IPS-15b (cell line): Measurements from ENCODE around the gene HSPA8.
"Not testable (repeated sequence)": the region's sequence is repeated elsewhere in the genome, so short reads cannot be mapped to it uniquely, and the experiment has no call there.

Experiments
- H3K27me3 ChIP-seq: one replicate; pipeline ENCODE4 v1.6.1; 2013; ENCODE audit warnings: low read length; ENCODE audit not compliant: control insufficient read depth, insufficient read depth
- H3K36me3 ChIP-seq: one replicate; pipeline ENCODE4 v1.6.1; 2013; ENCODE audit warnings: low read length; ENCODE audit not compliant: control insufficient read depth, insufficient read depth
- H3K4me1 ChIP-seq: one replicate; pipeline ENCODE4 v1.6.1; 2013; ENCODE audit warnings: mild to moderate bottlenecking, low read length; ENCODE audit not compliant: control insufficient read depth, insufficient read depth
- H3K4me3 ChIP-seq: one replicate; pipeline ENCODE4 v1.5.1; 2013; ENCODE audit warnings: low read depth, low read length
- H3K9ac ChIP-seq: one replicate; pipeline ENCODE4 v1.6.1; 2013; ENCODE audit warnings: low read depth, mild to moderate bottlenecking, low read length
- H3K9me3 ChIP-seq: one replicate; pipeline ENCODE4 v1.6.1; 2013; ENCODE audit warnings: mild to moderate bottlenecking, low read length; ENCODE audit not compliant: control insufficient read depth, insufficient read depth

HSPA8 gene

GRCh38 chr11:123061403-123062157 is at the start of gene HSPA8:
TSS of gene HSPA8 (minus strand) at chr11:123062136. CDS start at chr11:123061324, 812 bp downstream.
- H3K9me3 ChIP-seq = no peaks in the 10 kb centered on the region
- peaks cover 44% of the 10 kb centered on the region for H3K36me3 ChIP-seq
- H3K4me3 ChIP-seq = peak within 1 kb of the TSS; percentile 91
- H3K9ac ChIP-seq = peak within 1 kb of the TSS; percentile 100
- H3K4me1 ChIP-seq = peaks cover 2% of the 10 kb centered on the region
- H3K27me3 ChIP-seq = no peaks in the 10 kb centered on the region

DNA sequence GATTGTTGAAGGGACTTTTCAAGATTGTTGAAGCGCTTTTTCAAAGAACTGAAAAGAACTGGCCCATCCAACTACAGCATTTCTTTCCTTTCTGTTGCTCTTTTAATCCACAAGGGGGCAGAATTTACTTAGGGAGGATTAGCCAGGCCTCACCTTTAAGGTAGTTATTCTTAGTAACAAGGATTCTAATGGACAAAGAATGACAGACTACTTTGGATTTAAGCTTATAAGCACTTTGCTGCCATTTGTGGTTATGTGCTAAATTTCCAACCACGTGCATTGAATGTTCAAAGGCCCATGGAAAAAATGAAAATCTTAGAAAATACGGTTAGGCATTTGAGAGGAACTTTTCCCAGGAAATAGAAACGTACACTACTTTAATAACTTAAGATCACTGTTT is 49.5 kb upstream of the HSPA8 start:
- Histone ChIP-seq H3K9me3 (no peaks in the 10 kb centered on the region), H3K27me3 (no peaks in the 10 kb centered on the region), H3K4me1 (no peaks in the 10 kb centered on the region), H3K9ac (no peak overlapping the region), H3K4me3 (no peak overlapping the region), H3K36me3 (no peaks in the 10 kb centered on the region)

GRCh38 chr11:123110397-123110796 is 48.5 kb upstream of the HSPA8 start:
- Histone ChIP-seq H3K4me3 (no peak overlapping the region), H3K9ac (no peak overlapping the region), H3K4me1 (no peaks in the 10 kb centered on the region), H3K27me3 (no peaks in the 10 kb centered on the region), H3K9me3 (no peaks in the 10 kb centered on the region), H3K36me3 (no peaks in the 10 kb centered on the region)

GRCh38 chr11:123107945-123108495 is 46.1 kb upstream of the HSPA8 start:
- Histone ChIP-seq H3K4me3 (no peak overlapping the region), H3K4me1 (no peaks in the 10 kb centered on the region), H3K27me3 (no peaks in the 10 kb centered on the region), H3K9ac (no peak overlapping the region), H3K36me3 (no peaks in the 10 kb centered on the region), H3K9me3 (no peaks in the 10 kb centered on the region)

DNA sequence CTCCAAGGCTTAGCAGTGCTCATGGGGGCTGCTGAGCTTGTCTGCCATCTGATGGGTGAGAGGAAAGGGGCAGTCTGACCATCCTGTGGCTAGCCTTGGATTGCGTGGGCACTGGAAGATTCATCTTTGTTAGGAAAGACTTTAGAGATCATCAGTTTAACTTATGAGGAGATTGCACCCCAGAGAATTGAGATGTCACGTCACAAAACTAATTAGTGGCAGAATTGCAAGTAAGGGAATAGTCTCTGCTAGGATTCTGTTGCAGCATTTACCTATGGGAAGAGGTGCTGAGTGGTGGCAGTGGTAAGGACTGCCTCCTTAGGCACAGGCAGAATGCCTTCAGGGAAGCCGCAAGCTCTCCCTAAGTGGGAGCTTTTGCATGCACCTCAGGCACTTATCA is 42.8 kb upstream of the HSPA8 start:
- H3K9me3 ChIP-seq = no peaks in the 10 kb centered on the region
- H3K36me3 ChIP-seq = no peaks in the 10 kb centered on the region
- no peak overlapping the region for H3K4me3 ChIP-seq
- no peaks in the 10 kb centered on the region for H3K27me3 ChIP-seq
- no peak overlapping the region for H3K9ac ChIP-seq
- H3K4me1 ChIP-seq = no peaks in the 10 kb centered on the region

DNA sequence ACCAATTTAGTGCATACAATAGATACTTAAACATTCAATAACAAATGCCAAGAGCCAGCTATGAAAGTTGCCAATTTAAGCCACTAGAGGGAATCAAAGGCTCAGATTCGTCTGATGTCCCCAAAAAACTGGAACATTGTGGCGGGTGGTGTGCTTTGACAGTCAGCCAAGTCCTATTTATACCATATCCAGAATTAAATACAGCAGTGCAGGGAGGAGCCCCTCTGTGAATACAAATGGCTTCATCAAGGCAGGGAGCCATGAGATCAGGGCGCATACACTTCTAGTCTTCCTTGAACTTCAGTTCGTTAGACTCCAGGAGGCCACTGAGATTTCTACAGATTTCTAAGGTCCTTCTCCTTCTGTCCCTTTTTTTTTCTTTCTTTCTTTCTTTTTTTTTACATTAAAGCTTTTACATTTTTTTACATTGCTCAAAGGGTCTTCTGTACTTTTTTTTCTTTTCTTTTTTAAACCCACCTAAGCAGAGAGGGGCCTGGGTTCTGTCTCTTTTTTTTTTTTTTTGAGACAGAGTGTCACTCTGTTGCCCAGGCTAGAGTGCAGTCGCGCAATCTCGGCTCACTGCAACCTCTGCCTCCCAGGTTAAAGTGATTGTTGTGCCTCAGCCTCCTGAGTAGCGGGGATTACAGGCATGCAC is 41.5 kb upstream of the HSPA8 start:
- no peaks in the 10 kb centered on the region for H3K27me3 ChIP-seq
- H3K9me3 ChIP-seq = no peaks in the 10 kb centered on the region
- H3K36me3 ChIP-seq = no peaks in the 10 kb centered on the region
- no peaks in the 10 kb centered on the region for H3K4me1 ChIP-seq
- H3K9ac ChIP-seq = no peak overlapping the region
- no peak overlapping the region for H3K4me3 ChIP-seq

GRCh38 chr11:123100379-123101085 is 38.6 kb upstream of the HSPA8 start:
- H3K27me3 ChIP-seq = no peaks in the 10 kb centered on the region
- H3K4me1 ChIP-seq = no peaks in the 10 kb centered on the region
- H3K9ac ChIP-seq = no peak overlapping the region
- no peaks in the 10 kb centered on the region for H3K36me3 ChIP-seq
- H3K4me3 ChIP-seq = no peak overlapping the region
- H3K9me3 ChIP-seq = no peaks in the 10 kb centered on the region

- H3K4me3 ChIP-seq = no peak overlapping the region
- no peaks in the 10 kb centered on the region for H3K9me3 ChIP-seq
- no peaks in the 10 kb centered on the region for H3K4me1 ChIP-seq
- no peaks in the 10 kb centered on the region for H3K36me3 ChIP-seq
- H3K27me3 ChIP-seq = no peaks in the 10 kb centered on the region
- no peak overlapping the region for H3K9ac ChIP-seq
Measured at GRCh38 chr11:123098990-123099389, 37.1 kb upstream of the HSPA8 start.

DNA sequence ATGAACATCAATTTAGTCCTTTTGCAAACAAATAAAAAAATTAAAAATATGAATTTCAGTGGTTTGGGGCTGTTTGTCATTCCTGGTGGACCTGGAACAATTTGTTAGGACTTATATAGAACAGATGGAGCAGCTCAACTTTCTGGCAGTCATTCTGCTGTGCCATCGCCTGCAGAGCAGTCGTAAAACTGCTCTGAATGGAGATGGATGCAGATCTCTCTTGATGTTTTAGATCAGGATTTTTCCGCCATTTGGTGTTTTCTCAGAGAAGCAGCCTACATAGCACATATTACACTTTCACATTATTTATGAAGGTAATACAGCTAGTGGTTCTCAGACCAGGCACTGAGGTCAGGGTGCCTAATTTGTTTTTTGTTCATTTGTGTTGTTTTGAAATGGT is 31.8 kb upstream of the HSPA8 start:
- no peaks in the 10 kb centered on the region for H3K4me1 ChIP-seq
- no peak overlapping the region for H3K9ac ChIP-seq
- H3K27me3 ChIP-seq = no peaks in the 10 kb centered on the region
- no peaks in the 10 kb centered on the region for H3K9me3 ChIP-seq
- no peaks in the 10 kb centered on the region for H3K36me3 ChIP-seq
- no peak overlapping the region for H3K4me3 ChIP-seq

DNA sequence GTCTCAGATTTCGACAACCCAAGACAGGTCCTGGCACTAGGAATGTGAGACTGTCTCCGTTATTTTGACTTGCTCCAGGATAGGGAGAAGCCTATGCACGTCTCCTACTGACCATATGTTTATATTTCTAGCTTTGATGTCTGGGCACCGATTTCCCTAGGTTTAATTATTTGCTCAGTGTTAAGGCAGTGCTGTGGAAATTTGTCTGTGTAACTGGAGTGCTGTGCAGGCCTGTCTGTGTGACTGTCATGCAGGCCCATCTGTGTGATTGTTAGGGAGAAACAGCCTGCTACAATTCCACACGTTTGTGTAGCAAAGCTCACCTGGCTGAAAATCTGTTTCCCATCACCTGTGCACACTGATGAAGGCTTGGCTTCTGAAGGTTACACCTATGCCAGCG is 29.6 kb upstream of the HSPA8 start:
- Histone ChIP-seq H3K9ac (no peak overlapping the region), H3K4me1 (no peaks in the 10 kb centered on the region), H3K36me3 (no peaks in the 10 kb centered on the region), H3K4me3 (no peak overlapping the region), H3K9me3 (no peaks in the 10 kb centered on the region), H3K27me3 (no peaks in the 10 kb centered on the region)

GRCh38 chr11:123090168-123090567 is 28.2 kb upstream of the HSPA8 start:
- H3K4me1 ChIP-seq, H3K9ac ChIP-seq, H3K27me3 ChIP-seq, H3K4me3 ChIP-seq, H3K9me3 ChIP-seq, H3K36me3 ChIP-seq: not testable (repeated sequence)
